HEK293 (cell line): Measurements from ENCODE around the gene MAGI2.

ENCODE experiments used
- CTCF ChIA-PET: fragments of 350-600 bp; formaldehyde crosslinking; extraction: SDS; loops from one replicate; lab custom pipeline; 2021; ENCODE audit warnings: antibody characterized with exemption; lab: Yijun Ruan, JAX
- POLR2A ChIA-PET: fragments of 300-600 bp; formaldehyde crosslinking; extraction: SDS; loops from one replicate; lab custom pipeline; 2020; ENCODE audit warnings: antibody characterized with exemption, inconsistent platforms; lab: Yijun Ruan, JAX
- H3K27ac ChIP-seq: fragments of 200-500 bp; sonication (Bioruptor generic); 2 replicates; pipeline ENCODE4 v1.5.1; 2014; ENCODE audit warnings: low read depth, low read length, control low read depth, inconsistent platforms; ENCODE audit errors: extremely low read depth
- H3K36me3 ChIP-seq, 2 experiments: fragments of 200-500 bp in 1 of 2; sonication (Bioruptor generic) in 1 of 2; 1 replicate in 1 of 2; 2 replicates in 1 of 2; pipeline ENCODE4 v1.5.1; 2014 to 2017; ENCODE audit warnings: inconsistent platforms in 2 of 2, low read length in 2 of 2; ENCODE audit not compliant: control insufficient read depth in 2 of 2, insufficient read depth in 1 of 2
- H3K4me1 ChIP-seq: fragments of 200-500 bp; sonication (Bioruptor generic); 2 replicates; pipeline ENCODE4 v1.5.1; 2014; ENCODE audit warnings: mild to moderate bottlenecking, low read length, inconsistent platforms; ENCODE audit not compliant: control insufficient read depth, insufficient read depth
- H3K4me3 ChIP-seq: 2 replicates; pipeline ENCODE4 v1.5.1; 2011; ENCODE audit warnings: low read depth, mild to moderate bottlenecking, control low read depth, low read length, moderate library complexity
- H3K9me3 ChIP-seq: fragments of 200-500 bp; sonication (Bioruptor generic); 2 replicates; pipeline ENCODE4 v1.5.1; 2014; ENCODE audit warnings: low read depth, low read length, inconsistent platforms; ENCODE audit not compliant: control insufficient read depth, insufficient read depth
- BCL11A ChIP-seq: fragments of 450-650 bp; formaldehyde crosslinking; IDR thresholded peaks from 2 replicates; pipeline ENCODE4 v1.5.1; 2016; ENCODE audit warnings: low read depth, missing biosample characterization, missing genetic modification characterization
- FEZF1 ChIP-seq: fragments of 450-650 bp; formaldehyde crosslinking; IDR thresholded peaks from 2 replicates; pipeline ENCODE4 v1.5.1; 2016; ENCODE audit warnings: missing biosample characterization, missing genetic modification characterization
- HIC1 ChIP-seq: fragments of 450-650 bp; formaldehyde crosslinking; IDR thresholded peaks from 2 replicates; pipeline ENCODE4 v1.5.1; 2016; ENCODE audit warnings: missing biosample characterization, missing genetic modification characterization
- HOXA7 ChIP-seq: sonication (generic); formaldehyde crosslinking; IDR thresholded peaks from 2 replicates; pipeline ENCODE4 v1.8.1; 2022; ENCODE audit warnings: missing genetic modification reagents, borderline replicate concordance
- KLF8 ChIP-seq: fragments of 450-650 bp; formaldehyde crosslinking; IDR thresholded peaks from 2 replicates; pipeline ENCODE4 v1.5.1; 2016; ENCODE audit warnings: missing biosample characterization, missing genetic modification characterization
- RBAK ChIP-seq: fragments of 450-650 bp; formaldehyde crosslinking; IDR thresholded peaks from 2 replicates; pipeline ENCODE4 v1.5.1; 2016; ENCODE audit warnings: missing biosample characterization, missing genetic modification characterization
- SP2 ChIP-seq: fragments of 450-650 bp; formaldehyde crosslinking; IDR thresholded peaks from 2 replicates; pipeline ENCODE4 v1.5.1; 2016; ENCODE audit warnings: missing biosample characterization, missing genetic modification characterization
- ZBTB26 ChIP-seq: fragments of 450-650 bp; formaldehyde crosslinking; optimal IDR thresholded peaks from 2 replicates; pipeline ENCODE3; 2016; ENCODE audit warnings: missing biosample characterization, mild to moderate bottlenecking, missing genetic modification characterization
- ZNF112 ChIP-seq: fragments of 450-650 bp; formaldehyde crosslinking; IDR thresholded peaks from 2 replicates; pipeline ENCODE4 v1.5.0; 2017; ENCODE audit warnings: missing biosample characterization, missing genetic modification characterization
- ZNF140 ChIP-seq: fragments of 450-650 bp; formaldehyde crosslinking; IDR thresholded peaks from 2 replicates; pipeline ENCODE4 v1.5.1; 2016; ENCODE audit warnings: missing biosample characterization, missing genetic modification characterization
- ZNF221 ChIP-seq: fragments of 450-650 bp; formaldehyde crosslinking; IDR thresholded peaks from 2 replicates; pipeline ENCODE4 v1.5.1; 2017; ENCODE audit warnings: missing biosample characterization, missing genetic modification characterization, borderline replicate concordance
- ZNF239 ChIP-seq: fragments of 450-650 bp; formaldehyde crosslinking; IDR thresholded peaks from 2 replicates; pipeline ENCODE4 v1.5.1; 2016; ENCODE audit warnings: missing biosample characterization, missing genetic modification characterization
- ZNF24 ChIP-seq: fragments of 450-650 bp; formaldehyde crosslinking; IDR thresholded peaks from 2 replicates; pipeline ENCODE4 v1.5.1; 2016; ENCODE audit warnings: missing biosample characterization, missing genetic modification characterization
- ZNF26 ChIP-seq: fragments of 450-650 bp; formaldehyde crosslinking; IDR thresholded peaks from 2 replicates; pipeline ENCODE4 v1.5.1; 2016; ENCODE audit warnings: missing biosample characterization, missing genetic modification characterization
- ZNF514 ChIP-seq: fragments of 450-650 bp; formaldehyde crosslinking; IDR thresholded peaks from 2 replicates; pipeline ENCODE4 v1.5.1; 2016; ENCODE audit warnings: missing biosample characterization, missing genetic modification characterization
- ZNF610 ChIP-seq: fragments of 450-650 bp; formaldehyde crosslinking; IDR thresholded peaks from 2 replicates; pipeline ENCODE4 v1.5.1; 2016; ENCODE audit warnings: missing biosample characterization, missing genetic modification characterization, borderline replicate concordance
- ZNF623 ChIP-seq: fragments of 450-650 bp; formaldehyde crosslinking; IDR thresholded peaks from 2 replicates; pipeline ENCODE4 v1.5.1; 2016; ENCODE audit warnings: missing biosample characterization, missing genetic modification characterization
- ZNF624 ChIP-seq: fragments of 450-650 bp; formaldehyde crosslinking; IDR thresholded peaks from 2 replicates; pipeline ENCODE4 v1.5.1; 2017; ENCODE audit warnings: missing biosample characterization, missing genetic modification characterization
- ZNF654 ChIP-seq: fragments of 450-650 bp; formaldehyde crosslinking; IDR thresholded peaks from 2 replicates; pipeline ENCODE4 v1.5.1; 2016; ENCODE audit warnings: low read depth, missing biosample characterization, missing genetic modification characterization
- ZNF701 ChIP-seq: fragments of 450-650 bp; formaldehyde crosslinking; IDR thresholded peaks from 2 replicates; pipeline ENCODE4 v1.5.1; 2016; ENCODE audit warnings: missing biosample characterization, missing genetic modification characterization
- ZNF830 ChIP-seq: fragments of 450-650 bp; IDR thresholded peaks from 2 replicates; pipeline ENCODE4 v1.5.0; 2018; ENCODE audit warnings: missing biosample characterization, missing genetic modification characterization, low read depth, mild to moderate bottlenecking, moderate library complexity
- ZSCAN18 ChIP-seq: fragments of 450-650 bp; formaldehyde crosslinking; IDR thresholded peaks from 2 replicates; pipeline ENCODE4 v1.5.1; 2016; ENCODE audit warnings: missing biosample characterization, missing genetic modification characterization
- ZXDB ChIP-seq: fragments of 450-650 bp; formaldehyde crosslinking; IDR thresholded peaks from 2 replicates; pipeline ENCODE4 v1.5.1; 2016; ENCODE audit warnings: missing biosample characterization, missing genetic modification characterization

MAGI2 gene

GRCh38 chr7:78389022-78389421, 1064.4 kb downstream of the MAGI2 start:
- POLR2A ChIA-PET: no interaction called here
- Histone ChIP-seq H3K4me1 (no peaks in the 10 kb centered on the region), H3K4me3 (no peak overlapping the region), H3K9me3 (no peaks in the 10 kb centered on the region), H3K36me3 (no peaks in the 10 kb centered on the region)
- TF ChIP-seq ZNF514 (no peak), ZNF112 (tag by site-specific recombination) (no peak), ZNF26 (tag by site-specific recombination) (no peak), SP2 (tag by site-specific recombination) (no peak), ZXDB (no peak), KLF8 (tag by site-specific recombination) (no peak)
- TF ChIP-seq, all 188 proteins: peak for 0
- CTCF ChIA-PET: interaction anchor here (0.6 kb wide), 1 partner anchor 9 kb away, joined by 3 read pairs; no protein-coding TSS in a partner anchor
- no peak overlapping the region for H3K27ac ChIP-seq

GRCh38 chr7:78386520-78386919, 1066.9 kb downstream of the MAGI2 start:
- no peaks in the 10 kb centered on the region for H3K4me1 ChIP-seq
- CTCF ChIA-PET: interaction anchor here (0.7 kb wide), 1 partner anchor 9 kb away, joined by 5 read pairs; no protein-coding TSS in a partner anchor

More at GRCh38 chr7:78386520-78386919, 1066.9 kb downstream of the MAGI2 start:
- no peak for TF ChIP-seq HIC1 (tag by site-specific recombination)
- no peak for TF ChIP-seq RBAK (tag by site-specific recombination)
- TF ChIP-seq ZNF830 (tag by site-specific recombination): no peak
- TF ChIP-seq ZNF654: no peak
- no peak for TF ChIP-seq ZNF701 (tag by site-specific recombination)
- no peak for TF ChIP-seq ZNF623 (tag by site-specific recombination)
- no peak for TF ChIP-seq FEZF1 (tag by site-specific recombination)
- no peak for TF ChIP-seq HOXA7 (CRISPR knock-in tag)
- TF ChIP-seq ZNF610: no peak
- no peak for TF ChIP-seq BCL11A (tag by site-specific recombination)
- TF ChIP-seq ZBTB26 (tag by site-specific recombination): no peak
- no peak for TF ChIP-seq ZNF624 (tag by site-specific recombination)
- no peak for TF ChIP-seq ZNF24 (tag by site-specific recombination)
- TF ChIP-seq ZNF239 (tag by site-specific recombination): no peak
- TF ChIP-seq ZNF140 (tag by site-specific recombination): no peak
- no peak for TF ChIP-seq ZNF221 (tag by site-specific recombination)
- no peak for TF ChIP-seq ZSCAN18 (tag by site-specific recombination)
- Histone ChIP-seq H3K27ac (no peak overlapping the region), H3K4me3 (no peak overlapping the region), H3K9me3 (no peaks in the 10 kb centered on the region), H3K36me3 (no peaks in the 10 kb centered on the region)
- POLR2A ChIA-PET: no interaction called here
